IMR-90 (cell line): ENCODE results near the gene PCDHA4. TPM values are rescaled to one million over a fixed set of nuclear protein-coding genes. Genes with fewer than 3 reads are reported as not detected.

Experiments used
- ATAC-seq: fragments of 200-7000 bp; cut with Tn5 transposase; 2 replicates; pipeline ENCODE4 v1.9.1; 2020; ENCODE audit warnings: low read depth, mild to moderate bottlenecking, moderate library complexity
- BruUV-seq: library from RNA; stranded (reverse); fragments of 400-500 nt; replicated peaks from 2 replicates; lab custom pipeline; 2021; lab: Mats Ljungman, UMichigan
- CTCF ChIA-PET: fragments of 300-600 bp; formaldehyde crosslinking; extraction: SDS; loops from one replicate; lab custom pipeline; 2021; ENCODE audit warnings: antibody characterized with exemption; lab: Yijun Ruan, JAX
- POLR2A ChIA-PET: fragments of 300-600 bp; sonication (Branson Sonifier 250); formaldehyde crosslinking; loops from one replicate; lab custom pipeline; 2022; ENCODE audit warnings: antibody characterized with exemption; ENCODE audit not compliant: unreplicated experiment; lab: Charles Lee
- DNase-seq: peaks from one replicate; pipeline ENCODE4 v3.0.0; 2013
- H2AFZ ChIP-seq: replicated peaks from 2 replicates; pipeline ENCODE3; 2013; ENCODE audit warnings: low read length, mild to moderate bottlenecking; ENCODE audit not compliant: poor library complexity
- H2AK5ac ChIP-seq: 2 replicates; pipeline ENCODE4 v1.6.1; 2013; ENCODE audit warnings: low read depth, low read length, inconsistent platforms
- H2AK9ac ChIP-seq: replicated peaks from 2 replicates; pipeline ENCODE3; 2013; ENCODE audit warnings: mild to moderate bottlenecking, low read depth, low read length, moderate library complexity; ENCODE audit not compliant: poor library complexity
- H2BK120ac ChIP-seq: 2 replicates; pipeline ENCODE4 v1.6.1; 2013; ENCODE audit warnings: low read depth, low read length, inconsistent platforms
- H2BK15ac ChIP-seq: 3 replicates; pipeline ENCODE4 v1.6.1; 2013; ENCODE audit warnings: low read depth, low read length, inconsistent platforms
- H2BK20ac ChIP-seq: 2 replicates; pipeline ENCODE4 v1.6.1; 2013; ENCODE audit warnings: low read depth, mild to moderate bottlenecking, inconsistent platforms, low read length, moderate library complexity
- H2BK5ac ChIP-seq: 2 replicates; pipeline ENCODE4 v1.6.1; 2013; ENCODE audit warnings: mild to moderate bottlenecking, low read depth, low read length, inconsistent platforms; ENCODE audit not compliant: poor library complexity, severe bottlenecking
- H3K14ac ChIP-seq: replicated peaks from 2 replicates; pipeline ENCODE4 v1.6.1; 2013; ENCODE audit warnings: low read depth, low read length, inconsistent platforms
- H3K18ac ChIP-seq: 2 replicates; pipeline ENCODE4 v1.6.1; 2013; ENCODE audit warnings: low read depth, low read length, control low read depth
- H3K23ac ChIP-seq: 2 replicates; pipeline ENCODE4 v1.6.1; 2013; ENCODE audit warnings: low read depth, low read length, inconsistent platforms
- H3K27ac ChIP-seq: 2 replicates; pipeline ENCODE4 v1.5.1; 2013; ENCODE audit warnings: mild to moderate bottlenecking, control low read depth, low read length; ENCODE audit not compliant: insufficient read depth
- H3K27me3 ChIP-seq: 2 replicates; pipeline ENCODE4 v1.6.1; 2013; ENCODE audit warnings: low read length; ENCODE audit not compliant: control insufficient read depth, insufficient read depth
- H3K36me3 ChIP-seq: 2 replicates; pipeline ENCODE4 v1.6.1; 2013; ENCODE audit warnings: low read length, mixed read lengths; ENCODE audit not compliant: control insufficient read depth, insufficient read depth
- H3K4ac ChIP-seq: 2 replicates; pipeline ENCODE4 v1.6.1; 2013; ENCODE audit warnings: low read depth, low read length, inconsistent platforms
- H3K4me1 ChIP-seq: 2 replicates; pipeline ENCODE4 v1.6.1; 2013; ENCODE audit warnings: low read length, mixed read lengths; ENCODE audit not compliant: control insufficient read depth, insufficient read depth
- H3K4me2 ChIP-seq: 2 replicates; pipeline ENCODE4 v1.6.1; 2013; ENCODE audit warnings: low read depth, mild to moderate bottlenecking, control low read depth, low read length, moderate library complexity
- H3K4me3 ChIP-seq: 2 replicates; pipeline ENCODE4 v1.5.1; 2013; ENCODE audit warnings: low read depth, mild to moderate bottlenecking, control low read depth, low read length, moderate library complexity; ENCODE audit not compliant: insufficient read depth
- H3K56ac ChIP-seq: 2 replicates; pipeline ENCODE4 v1.6.1; 2013; ENCODE audit warnings: low read length, inconsistent platforms; ENCODE audit not compliant: insufficient read depth; ENCODE audit errors: extremely low read depth
- H3K79me1 ChIP-seq, 2 experiments: 2 replicates each; pipeline ENCODE4 v1.6.1; 2013; ENCODE audit warnings: low read length in 2 of 2, inconsistent platforms in 1 of 2, low read depth in 1 of 2
- H3K9ac ChIP-seq: 2 replicates; pipeline ENCODE4 v1.6.1; 2013; ENCODE audit warnings: low read depth, low read length, control low read depth
- H3K9me1 ChIP-seq: 2 replicates; pipeline ENCODE4 v1.6.1; 2013; ENCODE audit warnings: low read length, inconsistent platforms; ENCODE audit not compliant: insufficient read depth
- H3K9me3 ChIP-seq: 2 replicates; pipeline ENCODE4 v1.6.1; 2013; ENCODE audit warnings: low read length; ENCODE audit not compliant: control insufficient read depth, insufficient read depth
- H4K20me1 ChIP-seq: 2 replicates; pipeline ENCODE4 v1.6.1; 2013; ENCODE audit warnings: low read length, inconsistent platforms; ENCODE audit not compliant: insufficient read depth
- H4K5ac ChIP-seq: 2 replicates; pipeline ENCODE4 v1.6.1; 2013; ENCODE audit warnings: mild to moderate bottlenecking, low read depth, low read length, control low read depth
- H4K8ac ChIP-seq, 2 experiments: 2 replicates each; pipeline ENCODE4 v1.6.1; 2013; ENCODE audit warnings: low read depth in 2 of 2, low read length in 2 of 2, control low read depth in 1 of 2, inconsistent platforms in 1 of 2
- H4K91ac ChIP-seq: 2 replicates; pipeline ENCODE4 v1.6.1; 2013; ENCODE audit warnings: low read depth, low read length, inconsistent platforms; ENCODE audit not compliant: insufficient read depth
- BHLHE40 ChIP-seq: fragments of 150-350 bp; IDR thresholded peaks from 2 replicates; pipeline ENCODE4 v1.6.1; 2016; ENCODE audit warnings: mild to moderate bottlenecking, low read depth, low read length
- CEBPB ChIP-seq: IDR thresholded peaks from 2 replicates; pipeline ENCODE4 v1.6.1; 2012; ENCODE audit warnings: low read depth, low read length, improper control_type of control experiment
- CHD1 ChIP-seq: IDR thresholded peaks from 2 replicates; pipeline ENCODE4 v1.6.1; 2012; ENCODE audit warnings: low read depth, low read length, improper control_type of control experiment
- CTCF ChIP-seq: conservative IDR thresholded peaks from 2 replicates; pipeline ENCODE4 v1.5.1; 2012; ENCODE audit warnings: mild to moderate bottlenecking, low read depth, low read length, improper control_type of control experiment
- FOS ChIP-seq: fragments of 150-350 bp; IDR thresholded peaks from 2 replicates; pipeline ENCODE4 v1.6.1; 2016; ENCODE audit warnings: low read depth, low read length
- MAFK ChIP-seq: IDR thresholded peaks from 2 replicates; pipeline ENCODE4 v1.6.1; 2012; ENCODE audit warnings: low read depth, low read length, improper control_type of control experiment
- MAZ ChIP-seq: IDR thresholded peaks from 2 replicates; pipeline ENCODE4 v1.6.1; 2012; ENCODE audit warnings: low read depth, mild to moderate bottlenecking, low read length, improper control_type of control experiment, moderate library complexity, borderline replicate concordance
- MXI1 ChIP-seq: IDR thresholded peaks from 2 replicates; pipeline ENCODE4 v1.6.1; 2012; ENCODE audit warnings: low read depth, mild to moderate bottlenecking, low read length, moderate library complexity, borderline replicate concordance
- RAD21 ChIP-seq: IDR thresholded peaks from 2 replicates; pipeline ENCODE4 v1.6.1; 2012; ENCODE audit warnings: low read length, improper control_type of control experiment
- RCOR1 ChIP-seq: IDR thresholded peaks from 2 replicates; pipeline ENCODE4 v1.6.1; 2012; ENCODE audit warnings: mild to moderate bottlenecking, low read length, improper control_type of control experiment; ENCODE audit not compliant: insufficient replicate concordance
- USF2 ChIP-seq: fragments of 150-350 bp; IDR thresholded peaks from 2 replicates; pipeline ENCODE4 v1.6.1; 2017; ENCODE audit warnings: mild to moderate bottlenecking, antibody characterized with exemption, low read length, low read depth
- WGBS, 2 experiments: methylation state at CpG; one replicate each; pipeline versions ENCODE4 v1.1.5 to v1.1.7; 2013; ENCODE audit warnings: missing lambda C conversion rate in 2 of 2; ENCODE audit not compliant: insufficient read length in 1 of 2; ENCODE audit errors: extremely low coverage in 2 of 2; 5-methylcytosine and 5-hydroxymethylcytosine counted together
- dilution Hi-C: fragments of 300-500 bp; cut with HindIII; formaldehyde crosslinking; loops from one replicate; pipeline ENCODE4 v1.14.3; 2018; ENCODE audit warnings: low sequenced_read_pairs; ENCODE audit not compliant: unreplicated experiment
- in situ Hi-C: fragments of 300-500 bp; cut with MboI; formaldehyde crosslinking; loops from 3 replicates; pipeline ENCODE4 v1.14.3; 2019; ENCODE audit warnings: low sequenced_read_pairs, inconsistent platforms, mixed read lengths
- intact Hi-C: fragments of 100-400 bp; cut with micrococcal nuclease; formaldehyde crosslinking; loops from 2 replicates; pipeline ENCODE4 v1.10.0; 2022
- polyA plus RNA-seq, 3 experiments: library from polyadenylated mRNA; depleted of rRNA; stranded (reverse); fragments of >200 nt; gene quantifications; 2 replicates each; pipeline ENCODE4 v1.2.3, GENCODE V29; 2012; ENCODE audit warnings: low replicate concordance in 1 of 3
- total RNA-seq: library from RNA; depleted of rRNA; stranded (reverse); fragments of >200 nt; gene quantifications from 2 replicates; pipeline ENCODE4 v1.2.3, GENCODE V29; 2012

Gene PCDHA4
- total and polyA plus RNA-seq, 2 of the 4 experiments (the other 2 are of a cell fraction) = under 0.01 to 0.02 TPM

GRCh38 chr5:140796718-140797095 lies 10.2 kb upstream of the PCDHA4 start:
- DNase-seq (no peak), ATAC-seq (no peak)
- no peaks in the 10 kb centered on the region for H3K4me1 ChIP-seq
- no peak overlapping the region for H3K4me2 ChIP-seq
- dilution Hi-C loops (no loop called here), in situ Hi-C loops (no loop called here), intact Hi-C loops (no loop called here)
- no peak overlapping the region for H2BK5ac ChIP-seq
- H4K5ac ChIP-seq = no peak overlapping the region
- H3K14ac ChIP-seq = no peak overlapping the region
- H3K56ac ChIP-seq = no peak overlapping the region
- H3K9me1 ChIP-seq = no peaks in the 10 kb centered on the region
- no peaks in the 10 kb centered on the region for H4K20me1 ChIP-seq
- H2AFZ ChIP-seq = no peak overlapping the region
- H4K91ac ChIP-seq = no peak overlapping the region
- H3K4ac ChIP-seq = no peak overlapping the region
- no peaks in the 10 kb centered on the region for H3K27me3 ChIP-seq
- no TSS peak for BruUV-seq
- H4K8ac ChIP-seq = no peak overlapping the region
- 54% methylated on average over 33 of the region's 39 CpGs; no CpG with 5 or more reads in 1 of the 2 experiments for WGBS, 2 experiments
- no peak overlapping the region for H2BK20ac ChIP-seq
- no peak overlapping the region for H3K23ac ChIP-seq
- CTCF ChIA-PET = no interaction called here
- TF ChIP-seq MAFK (no peak), MAZ (no peak), USF2 (no peak), BHLHE40 (no peak), RAD21 (no peak), CEBPB (no peak), CHD1 (no peak), RCOR1 (no peak), CTCF (no peak), FOS (no peak), MXI1 (no peak)
- no peak overlapping the region for H3K27ac ChIP-seq
- peaks cover 19% of the 10 kb centered on the region for H3K9me3 ChIP-seq
- H2AK5ac ChIP-seq = no peak overlapping the region
- no peaks in the 10 kb centered on the region for H3K36me3 ChIP-seq
- no peak overlapping the region for H2BK120ac ChIP-seq
- H2AK9ac ChIP-seq = no peak overlapping the region
- POLR2A ChIA-PET = no interaction called here
- no peak overlapping the region for H2BK15ac ChIP-seq
- H3K4me3 ChIP-seq = no peak overlapping the region
- no peak overlapping the region for H3K18ac ChIP-seq
- no peaks in the 10 kb centered on the region for H3K79me1 ChIP-seq
- H3K9ac ChIP-seq = no peak overlapping the region
